ENCODE results near the gene TEKT5.

- TF ChIP-seq POLR2A (IDR thresholded peaks at IDR 0.05): no peak
- TF ChIP-seq, protein P1, sequence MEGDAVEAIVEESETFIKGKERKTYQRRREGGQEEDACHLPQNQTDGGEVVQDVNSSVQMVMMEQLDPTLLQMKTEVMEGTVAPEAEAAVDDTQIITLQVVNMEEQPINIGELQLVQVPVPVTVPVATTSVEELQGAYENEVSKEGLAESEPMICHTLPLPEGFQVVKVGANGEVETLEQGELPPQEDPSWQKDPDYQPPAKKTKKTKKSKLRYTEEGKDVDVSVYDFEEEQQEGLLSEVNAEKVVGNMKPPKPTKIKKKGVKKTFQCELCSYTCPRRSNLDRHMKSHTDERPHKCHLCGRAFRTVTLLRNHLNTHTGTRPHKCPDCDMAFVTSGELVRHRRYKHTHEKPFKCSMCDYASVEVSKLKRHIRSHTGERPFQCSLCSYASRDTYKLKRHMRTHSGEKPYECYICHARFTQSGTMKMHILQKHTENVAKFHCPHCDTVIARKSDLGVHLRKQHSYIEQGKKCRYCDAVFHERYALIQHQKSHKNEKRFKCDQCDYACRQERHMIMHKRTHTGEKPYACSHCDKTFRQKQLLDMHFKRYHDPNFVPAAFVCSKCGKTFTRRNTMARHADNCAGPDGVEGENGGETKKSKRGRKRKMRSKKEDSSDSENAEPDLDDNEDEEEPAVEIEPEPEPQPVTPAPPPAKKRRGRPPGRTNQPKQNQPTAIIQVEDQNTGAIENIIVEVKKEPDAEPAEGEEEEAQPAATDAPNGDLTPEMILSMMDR (IDR thresholded peaks at IDR 0.05): no peak
Measured at GRCh38 chr16:10693889-10694288, 841 bp downstream of the TEKT5 start.

All from right lobe of liver (tissue), 4 donors.